Stimulated activated CD8-positive, alpha-beta memory T cell treated with anti-CD3 and anti-CD28 coated beads, Interleukin-2, amount 100 ng/mL, for 1 hour (primary cell): ENCODE data around the gene ATP6V1B1.

ENCODE experiments used
- DNase-seq, 2 donors: peaks; one replicate each; pipeline ENCODE4 v3.0.0-alpha.2; 2020; ENCODE audit warnings: low read depth in 2 of 2

The ATP6V1B1 gene

DNA sequence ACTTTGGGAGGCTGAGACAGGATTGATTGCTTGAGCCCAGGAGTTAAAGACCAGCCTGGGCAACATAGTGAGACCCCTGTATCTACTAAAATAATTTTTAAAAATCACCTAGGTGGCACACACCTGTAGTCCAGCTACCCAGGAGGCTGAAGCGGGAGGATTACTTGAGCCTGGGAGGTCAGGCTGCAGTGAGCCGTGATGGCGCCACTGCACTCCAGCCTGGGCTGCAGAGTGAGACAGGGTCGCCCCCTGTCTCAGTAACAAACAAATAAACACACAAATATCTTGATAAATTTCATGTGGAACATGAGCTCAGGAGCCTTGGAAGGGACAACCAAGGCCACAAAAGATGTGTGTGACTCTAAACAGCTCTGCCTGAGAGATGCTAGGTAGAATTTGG, 31.0 kb downstream of the ATP6V1B1 start:
- no peak for DNase-seq

DNA sequence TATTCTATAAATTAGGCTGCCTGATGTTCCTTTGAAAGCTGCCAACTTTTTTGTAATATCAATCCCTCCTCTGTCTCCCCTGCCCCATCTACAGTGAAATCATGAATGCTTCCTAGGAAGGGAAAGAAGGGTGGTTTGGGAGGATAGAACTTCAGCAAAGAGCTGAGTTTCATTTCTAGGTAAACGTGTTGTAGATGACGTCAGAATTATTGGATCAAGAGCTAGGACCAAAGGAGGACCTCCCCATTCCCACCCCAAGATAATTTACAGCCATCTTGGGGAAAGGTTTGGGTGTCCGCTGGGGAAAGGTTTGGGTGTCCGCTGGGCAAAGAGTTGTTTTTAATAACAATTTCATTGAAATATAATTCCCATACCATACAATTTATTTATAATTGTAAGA, 31.5 kb downstream of the ATP6V1B1 start:
- no peak for DNase-seq

DNA sequence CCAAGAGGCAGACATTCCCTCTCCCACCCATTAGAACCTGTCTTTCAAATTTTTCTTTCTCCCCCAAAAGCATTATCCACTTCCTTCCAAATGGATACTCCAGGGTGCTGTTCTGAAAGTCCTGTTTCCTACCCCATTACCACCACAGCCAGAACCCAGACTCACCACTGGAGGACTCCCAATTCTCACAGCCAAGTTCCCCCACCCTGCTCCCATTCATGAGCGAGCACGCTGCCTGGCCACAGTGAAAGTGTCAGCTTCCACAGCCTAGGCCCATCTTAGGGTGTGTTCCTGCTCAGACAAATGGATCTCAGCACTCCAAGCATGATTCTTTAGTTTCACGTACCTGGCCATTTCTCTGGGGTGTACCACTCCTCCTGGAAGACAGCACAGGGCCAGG, 38.9 kb downstream of the ATP6V1B1 start:
- no peak for DNase-seq

DNA sequence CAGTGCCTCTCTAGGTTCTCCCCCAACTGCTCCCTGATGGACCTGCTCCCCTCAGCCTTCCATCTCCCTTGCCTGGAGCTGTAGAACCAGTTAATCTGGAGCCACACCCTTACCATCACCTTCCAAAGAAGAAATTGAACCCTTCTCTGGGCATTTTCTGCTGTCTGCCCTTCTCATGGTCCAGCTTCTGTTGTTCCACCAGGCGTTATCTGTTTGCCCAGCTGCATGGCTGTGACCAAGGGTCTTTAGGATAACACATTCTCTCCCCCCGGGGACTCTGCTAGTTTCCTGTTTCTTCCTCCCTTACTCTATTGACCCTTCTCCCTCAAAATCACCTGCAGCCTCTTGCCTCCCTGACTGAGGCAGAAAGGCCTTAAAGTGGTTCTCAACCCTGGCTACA, 39.5 kb downstream of the ATP6V1B1 start:
- no peak for DNase-seq

DNA sequence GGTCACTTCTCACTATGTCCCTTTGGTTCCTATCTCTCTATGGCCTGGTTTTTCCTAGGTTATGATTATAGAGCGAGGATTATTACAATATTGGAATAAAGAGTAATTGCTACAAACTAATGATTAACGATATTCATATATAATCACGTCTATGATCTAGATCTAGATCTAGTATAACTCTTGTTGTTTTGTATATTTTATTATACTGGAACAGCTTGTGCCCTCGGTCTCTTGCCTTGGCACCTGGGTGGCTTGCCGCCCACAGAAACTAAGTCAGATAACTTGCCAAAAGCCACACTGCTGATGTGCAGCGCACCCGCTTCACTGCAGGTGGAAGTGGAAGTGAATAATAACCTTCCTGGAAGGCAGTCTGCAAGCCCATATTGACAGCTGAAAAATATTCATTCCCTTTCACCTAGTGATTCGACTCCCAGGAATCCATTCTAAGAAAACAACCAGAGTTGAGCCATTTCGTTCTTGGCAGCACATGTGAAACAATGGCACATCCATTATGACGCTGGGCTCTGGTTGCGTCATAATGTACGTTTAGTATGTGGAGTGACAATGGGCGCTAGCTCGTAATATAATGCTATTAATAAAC, 42.0 kb downstream of the ATP6V1B1 start:
- DNase-seq = no peak

DNA sequence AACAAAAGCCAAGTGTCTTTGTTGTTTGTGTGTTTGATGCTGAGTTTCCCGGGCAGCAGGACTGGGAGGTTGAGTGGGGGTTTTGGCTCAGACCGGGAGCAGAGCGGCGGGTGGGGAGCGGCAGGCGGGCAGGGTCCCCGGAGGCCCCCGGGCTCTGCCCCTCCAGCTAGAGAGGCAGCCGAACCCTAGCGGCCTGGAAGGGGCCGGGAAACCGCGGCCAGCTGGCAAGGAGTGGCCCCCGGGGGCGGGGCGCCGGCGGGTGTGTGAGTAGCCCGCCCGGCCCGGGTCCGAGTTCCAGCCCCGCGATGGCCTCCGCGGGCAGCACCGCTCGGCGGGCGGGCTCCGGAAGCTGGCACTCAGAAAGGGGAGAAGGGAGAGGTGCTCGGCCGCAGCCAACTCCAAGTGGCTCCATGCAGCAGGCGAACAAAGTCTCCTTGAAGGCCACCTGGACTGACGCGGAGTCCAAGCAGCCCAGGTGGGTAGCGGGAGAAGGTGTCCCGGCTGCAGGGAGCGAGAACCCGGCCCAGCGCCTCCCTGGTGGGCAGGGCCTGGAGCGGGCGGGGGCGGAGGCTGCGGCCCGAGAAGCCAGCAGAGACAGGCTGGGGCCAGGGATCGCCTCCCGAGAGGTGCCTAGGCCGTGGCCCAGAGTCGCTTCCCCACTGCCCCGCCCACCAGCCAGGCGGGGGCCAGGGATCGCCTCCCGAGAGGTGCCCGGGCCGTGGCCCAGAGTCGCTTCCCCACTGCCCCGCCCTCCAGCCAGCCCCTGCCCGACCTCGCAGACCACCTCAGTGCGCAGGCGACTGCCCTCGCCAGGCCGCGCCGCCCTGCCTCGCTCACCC, 42.9 kb downstream of the ATP6V1B1 start, which contains the start of gene ANKRD53:
Gene ANKRD53, plus strand, starts transcription at position 290 of the 839 bp plus-strand sequence. Its CDS starts 16 bp downstream, at position 306.
- DNase-seq = no peak

DNA sequence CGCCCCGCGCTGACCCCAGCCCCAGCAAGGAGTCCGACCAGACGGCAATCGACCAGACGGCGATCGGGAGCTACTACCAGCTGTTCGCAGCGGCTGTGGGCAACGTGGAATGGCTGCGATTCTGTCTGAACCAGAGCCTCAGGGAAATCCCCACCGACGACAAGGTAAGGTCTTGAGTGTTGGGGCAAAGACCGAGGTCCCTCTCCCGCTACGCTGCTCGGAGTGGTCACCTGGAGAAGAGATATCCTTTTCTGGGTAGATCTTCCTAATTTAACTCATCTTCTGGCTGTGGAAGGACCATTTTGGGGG, 43.4 kb downstream of the ATP6V1B1 start:
- no peak for DNase-seq

DNA sequence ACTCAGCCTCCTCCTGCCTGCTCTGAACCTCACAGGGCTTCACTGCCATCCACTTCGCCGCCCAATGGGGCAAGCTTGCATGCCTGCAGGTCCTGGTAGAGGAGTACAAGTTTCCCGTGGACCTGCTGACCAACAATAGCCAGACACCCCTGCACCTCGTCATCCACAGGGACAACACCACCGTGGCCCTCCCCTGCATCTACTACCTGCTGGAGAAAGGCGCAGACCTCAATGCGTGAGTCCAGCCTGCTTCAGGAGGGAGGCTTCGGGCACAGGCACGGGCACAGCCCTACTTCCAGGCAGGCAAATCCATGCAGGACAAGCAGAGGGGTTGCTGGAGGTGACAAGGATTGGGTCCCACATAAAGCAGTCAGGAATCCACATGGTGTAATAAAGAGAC, 43.9 kb downstream of the ATP6V1B1 start:
- no peak for DNase-seq

DNA sequence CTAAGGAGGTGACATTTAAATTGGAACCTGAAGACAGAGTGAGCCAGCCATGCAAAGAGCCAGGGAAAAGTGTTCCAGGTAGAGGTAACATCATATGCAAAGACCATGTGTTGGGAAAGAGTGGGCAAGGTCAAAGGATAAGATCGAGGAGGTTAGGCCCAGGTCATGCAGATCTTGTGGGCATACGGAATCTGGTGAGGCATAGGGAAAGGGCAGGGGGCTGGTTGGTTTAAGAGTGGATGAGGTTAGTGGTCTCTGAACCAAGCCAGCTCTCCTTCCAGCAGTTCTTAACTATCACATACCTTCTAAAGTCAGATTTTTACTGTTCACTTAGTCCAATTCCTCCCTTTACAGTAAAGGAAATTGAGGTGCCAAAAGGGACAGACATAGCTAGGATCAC, 45.7 kb downstream of the ATP6V1B1 start:
- no peak for DNase-seq

DNA sequence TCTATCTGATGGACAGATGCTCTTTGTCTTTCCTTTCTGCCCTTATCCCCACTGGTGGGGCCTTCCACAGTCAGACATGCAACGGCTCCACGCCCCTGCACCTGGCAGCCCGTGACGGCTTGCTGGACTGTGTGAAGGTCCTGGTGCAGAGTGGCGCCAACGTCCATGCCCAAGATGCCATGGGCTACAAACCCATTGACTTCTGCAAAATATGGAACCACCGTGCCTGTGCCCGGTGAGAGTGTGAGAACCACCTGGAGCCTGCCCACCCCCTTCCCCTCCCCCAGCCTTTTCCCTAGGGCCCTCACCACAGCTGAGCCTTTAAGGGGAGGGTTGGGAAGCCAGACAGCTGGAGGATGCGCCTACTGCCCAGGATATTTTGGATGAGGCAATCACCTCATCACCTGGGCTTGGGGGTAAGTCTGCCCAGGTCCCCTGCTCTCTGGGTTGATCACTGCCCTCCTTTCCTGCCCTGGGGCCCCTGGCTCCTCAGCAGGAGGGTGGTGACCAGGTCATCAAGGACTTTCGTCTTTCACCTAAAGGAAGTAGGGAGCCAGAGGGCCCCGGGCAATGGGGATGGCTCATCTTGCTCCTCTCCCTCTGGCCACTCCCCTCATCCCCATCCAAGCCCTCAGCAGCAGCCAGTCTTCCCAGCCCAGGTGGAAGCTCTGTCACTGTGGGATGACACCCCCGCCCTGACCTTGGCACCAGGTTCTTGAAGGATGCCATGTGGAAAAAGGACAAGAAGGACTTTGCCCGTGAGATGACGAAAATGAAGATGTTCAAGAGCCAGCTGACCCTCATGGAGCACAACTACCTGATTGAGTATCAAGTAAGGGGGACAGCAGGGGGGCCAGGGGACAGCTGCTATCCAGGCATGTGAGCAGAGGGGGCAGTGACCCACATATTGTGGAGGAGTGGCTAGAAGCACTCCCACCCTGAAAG, 46.4 kb downstream of the ATP6V1B1 start:
- DNase-seq = no peak

DNA sequence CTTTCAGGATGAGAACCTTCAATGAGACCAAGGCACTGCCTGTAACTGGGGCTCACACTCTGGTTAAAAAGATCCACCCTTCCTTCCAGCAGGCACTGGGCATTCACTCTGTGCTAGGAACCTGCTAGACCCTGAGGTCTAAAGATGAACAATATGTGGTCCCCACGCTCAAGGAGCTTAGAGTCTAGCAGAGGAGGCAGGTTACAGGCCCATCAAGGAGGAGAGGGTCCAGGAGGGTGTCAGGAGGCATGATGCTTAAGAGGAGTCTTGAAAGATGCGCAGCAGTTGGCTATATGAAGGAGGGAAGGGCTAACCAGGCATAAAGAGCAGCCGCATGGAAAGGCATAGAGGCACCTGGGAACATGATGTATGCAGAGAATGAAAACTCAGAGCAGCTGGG, 47.3 kb downstream of the ATP6V1B1 start:
- DNase-seq = no peak

DNA sequence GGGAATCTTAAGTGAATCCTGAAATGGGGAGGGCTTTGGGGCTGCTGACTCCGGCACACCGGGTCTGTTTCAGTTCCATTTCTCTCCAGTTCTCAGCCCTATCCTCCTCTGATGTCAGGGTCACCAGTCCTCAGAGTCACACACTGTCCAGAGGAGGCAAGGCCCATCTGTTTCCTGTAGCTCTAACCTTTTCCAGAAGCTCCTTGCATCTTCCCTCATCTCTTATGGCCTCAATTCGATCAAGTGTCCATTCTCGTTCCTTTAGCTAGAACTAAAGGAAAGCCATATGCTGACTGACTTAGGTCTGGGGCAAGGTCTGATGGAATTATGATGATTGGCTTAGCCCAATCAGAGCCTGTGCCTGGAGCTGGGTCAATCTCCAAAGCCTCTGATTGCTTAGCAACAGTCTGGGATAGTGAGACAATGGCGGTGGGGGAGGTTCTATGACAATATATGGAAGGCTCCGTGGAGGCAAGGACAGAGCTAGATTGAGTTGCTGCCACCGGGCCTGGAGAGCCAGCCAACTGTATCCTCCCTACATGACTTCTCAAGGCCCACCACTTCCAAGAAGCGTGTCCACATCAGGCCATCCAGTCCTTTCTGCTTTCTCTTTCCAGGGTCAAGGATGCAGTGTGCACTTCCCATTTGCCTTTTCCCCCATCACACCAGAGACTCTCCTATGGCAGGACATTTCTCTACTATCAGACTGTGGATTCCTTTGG, 48.0 kb downstream of the ATP6V1B1 start:
- no peak for DNase-seq

DNA sequence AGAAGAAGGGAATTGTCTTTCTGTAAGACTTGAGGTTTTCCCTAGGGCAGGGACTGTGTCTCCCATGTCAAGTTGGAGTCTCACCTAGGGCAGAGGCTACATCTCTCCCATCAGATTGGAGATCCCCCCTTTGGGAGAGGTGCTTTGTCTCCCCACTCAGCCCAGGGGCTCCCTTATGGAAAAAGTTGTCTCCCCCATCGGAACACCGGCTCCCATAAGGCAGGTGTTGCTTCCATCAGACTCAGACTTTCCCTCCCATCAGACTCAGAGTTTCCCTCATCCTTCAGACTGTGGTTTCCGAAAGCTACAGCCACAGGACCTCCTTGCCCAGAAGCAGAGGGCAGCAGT, 48.5 kb downstream of the ATP6V1B1 start:
- DNase-seq = no peak

DNA sequence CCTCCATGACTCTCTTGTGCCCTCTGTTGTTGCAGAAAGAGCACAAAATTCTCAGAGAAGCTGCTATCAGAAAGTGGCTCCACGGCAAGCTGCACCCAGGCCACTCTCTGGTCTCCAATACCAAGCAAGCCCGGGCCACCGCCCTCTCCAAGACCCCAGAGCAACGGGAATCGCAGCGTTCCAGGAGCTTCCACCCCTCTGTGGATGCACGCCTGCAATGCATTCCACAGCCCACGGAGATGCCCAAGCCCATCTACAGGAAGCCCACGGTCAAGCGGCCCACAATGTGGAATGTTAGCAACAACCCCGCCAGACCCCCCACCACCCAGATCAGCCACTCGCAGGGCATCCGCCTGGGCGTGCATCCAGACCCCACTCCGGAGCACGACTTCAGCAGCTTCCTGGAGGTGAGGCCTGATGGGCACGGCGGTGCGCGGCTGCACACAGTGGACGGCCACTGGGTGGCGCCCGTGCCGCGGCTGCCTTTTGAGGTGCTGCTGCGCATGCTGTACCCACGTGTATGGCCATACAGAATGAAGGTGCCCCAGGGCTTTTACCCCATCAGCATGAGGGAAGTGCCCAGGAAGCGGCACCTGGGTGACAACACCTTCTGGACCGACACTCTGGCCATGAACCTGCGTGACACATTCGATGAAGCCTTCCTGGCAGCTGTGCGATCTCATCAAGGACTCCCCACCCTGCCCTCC, 49.0 kb downstream of the ATP6V1B1 start:
- peak; percentile 53 to 75 for DNase-seq

DNA sequence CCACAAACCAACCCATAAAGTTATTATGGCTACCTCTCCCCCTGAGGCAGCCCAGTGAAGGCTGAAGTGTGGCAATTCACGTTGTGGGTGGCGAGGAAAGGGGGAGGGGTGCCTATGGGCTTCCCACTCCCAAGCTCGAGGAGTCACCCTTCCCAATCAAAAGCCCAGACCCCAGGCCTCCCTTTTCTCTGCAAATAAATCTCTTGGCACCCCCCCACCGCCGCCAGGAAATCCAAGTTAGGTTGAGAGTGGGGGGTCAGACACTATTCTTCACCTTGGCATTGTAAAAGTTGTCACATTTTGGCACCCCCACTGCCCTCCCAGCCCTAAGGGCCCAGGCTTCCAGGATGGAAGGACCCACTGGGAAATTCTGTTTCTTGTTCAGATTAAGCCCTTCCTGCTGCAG, 49.6 kb downstream of the ATP6V1B1 start:
- DNase-seq = no peak

DNA sequence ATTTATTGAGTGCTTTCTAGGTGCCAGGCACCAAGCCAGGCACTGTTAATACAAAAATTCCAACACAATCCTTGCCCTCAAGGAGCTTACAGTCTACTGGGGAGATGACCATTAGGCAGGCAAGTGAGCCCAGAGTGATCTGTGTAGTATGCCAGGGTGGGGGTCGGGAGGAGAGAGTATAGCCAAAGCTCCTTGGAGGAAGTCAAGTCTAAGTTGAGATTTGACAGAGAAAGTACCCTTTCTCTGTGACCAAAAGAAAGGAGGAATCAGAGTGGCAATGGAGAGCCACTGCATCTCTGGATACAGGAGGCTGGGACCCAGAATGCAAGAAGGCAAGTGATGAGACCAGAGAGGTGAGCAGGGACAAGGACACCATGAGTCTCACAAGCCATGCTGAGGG, 50.3 kb downstream of the ATP6V1B1 start:
- DNase-seq = no peak

DNA sequence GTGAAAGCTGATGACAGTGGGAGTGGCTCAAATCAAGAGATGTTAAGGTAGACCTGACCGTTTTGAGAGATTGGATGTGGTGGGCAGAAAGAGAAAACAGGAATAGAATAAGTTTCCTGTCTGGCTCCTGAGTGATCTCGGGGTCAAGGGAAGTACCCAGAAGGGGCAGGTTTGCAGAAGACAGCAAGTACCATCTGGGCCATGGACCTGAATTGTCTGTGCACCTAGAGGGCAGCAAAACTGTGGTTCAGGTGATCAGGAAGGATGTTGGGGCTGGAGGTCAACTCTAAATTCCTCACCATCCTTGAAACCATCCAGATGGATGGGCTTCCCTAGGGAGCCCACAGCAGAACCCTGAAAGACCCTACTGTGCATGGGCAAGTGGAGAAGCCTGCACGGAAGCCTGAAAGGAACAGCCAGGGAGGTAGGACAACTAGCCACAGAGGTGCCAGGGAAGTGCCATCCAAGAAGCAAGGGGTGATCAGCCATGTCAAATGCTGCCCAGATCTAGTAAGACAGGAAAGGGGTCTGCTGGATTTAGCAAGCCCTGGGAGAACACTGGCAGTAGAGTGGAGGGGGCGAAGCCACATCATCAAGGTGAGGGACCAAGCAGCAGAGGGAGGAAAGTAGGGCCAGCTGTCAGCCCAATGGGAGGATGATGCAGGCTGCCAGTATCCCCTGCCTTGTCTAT, 50.9 kb downstream of the ATP6V1B1 start:
- DNase-seq = no peak

DNA sequence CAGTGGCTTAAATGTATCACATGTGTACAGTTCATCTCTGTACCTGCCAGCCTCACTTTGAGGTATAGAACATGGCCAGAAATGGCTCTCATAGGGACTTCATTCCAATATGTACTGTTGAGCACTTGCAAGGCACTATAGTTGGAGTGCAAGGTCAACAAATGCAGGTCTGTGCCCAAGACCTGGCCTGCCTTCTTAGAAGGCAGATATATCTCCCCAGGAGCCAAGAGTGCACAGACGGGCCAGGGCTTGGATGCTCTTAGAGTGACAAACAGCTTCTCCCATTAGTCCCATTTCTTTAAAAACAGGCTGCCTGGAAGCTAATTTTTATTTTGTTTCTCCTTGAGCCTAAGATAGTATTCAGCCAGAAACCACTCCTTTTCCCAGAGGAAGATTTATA, 51.7 kb downstream of the ATP6V1B1 start:
- DNase-seq = no peak

DNA sequence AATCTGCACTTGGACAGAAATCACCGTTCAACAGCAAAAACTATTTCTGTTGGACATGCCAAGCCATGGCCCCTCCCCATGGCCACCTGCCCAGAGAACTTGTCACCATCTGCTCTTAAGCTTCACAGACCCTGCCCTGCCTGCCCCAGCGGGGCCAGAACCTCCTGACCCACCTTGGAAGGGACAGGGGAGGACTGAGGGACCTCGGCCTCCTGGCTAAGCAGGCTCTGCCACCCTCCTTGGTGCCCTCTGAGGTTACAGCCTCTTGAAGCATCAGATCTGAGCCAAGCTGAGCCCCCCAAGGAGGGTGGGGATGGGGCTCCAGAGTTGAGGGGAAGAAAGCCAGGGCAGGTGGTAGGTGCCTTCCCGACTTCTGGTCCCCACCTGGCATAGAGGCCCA, 52.5 kb downstream of the ATP6V1B1 start:
- no peak for DNase-seq

DNA sequence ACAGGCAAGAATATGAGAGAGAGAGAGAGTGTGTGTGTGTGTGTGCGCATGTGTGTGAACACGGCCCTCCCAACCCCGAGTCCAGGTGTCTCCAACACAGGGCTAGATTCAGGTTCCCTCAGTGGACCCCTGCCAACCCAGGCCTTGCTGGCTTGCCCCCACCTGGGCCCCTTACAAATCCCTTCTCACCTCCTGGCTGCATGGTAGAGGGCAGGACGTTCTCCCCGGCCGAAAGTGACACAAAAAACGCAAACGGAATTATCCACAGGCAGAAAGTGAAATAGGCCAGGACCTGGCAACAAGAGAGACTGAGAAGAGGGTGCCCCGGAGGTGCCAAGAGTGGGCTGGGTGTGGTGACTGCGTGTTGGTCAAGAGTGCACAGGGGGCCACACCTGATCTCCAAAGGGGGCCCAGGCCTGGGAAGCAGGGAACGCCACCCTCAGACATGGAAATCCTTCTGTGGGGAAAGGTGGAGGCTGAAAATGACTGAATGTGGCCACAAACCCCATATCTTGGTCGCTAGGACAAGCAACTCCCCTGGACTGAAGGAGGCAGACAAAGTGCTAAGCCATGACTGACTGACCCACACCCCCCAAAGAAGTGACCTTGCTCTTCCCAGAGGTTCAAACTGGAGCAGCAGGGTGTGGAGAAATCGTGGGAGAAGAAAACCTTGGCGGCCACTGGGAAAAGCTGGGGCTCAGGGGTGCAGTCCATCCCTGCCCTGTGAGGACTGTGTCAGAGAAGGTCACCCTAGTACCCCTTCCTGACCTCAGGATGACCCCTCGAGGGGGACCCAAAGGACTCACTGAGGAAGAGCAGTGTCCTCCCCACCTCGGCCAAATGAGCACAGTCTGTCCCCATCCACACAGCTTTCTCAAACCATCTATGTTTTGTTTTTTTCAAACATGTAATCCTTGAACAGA, 53.3 kb downstream of the ATP6V1B1 start:
- no peak for DNase-seq
